ENCODE measurements around the gene DES. TPM values are rescaled to one million over a fixed set of nuclear protein-coding genes. Genes with fewer than 3 reads are reported as not detected.

The DES gene
- total and polyA plus RNA-seq, 8 donors = 0.75 to 101 (median 3.6) TPM

DNA sequence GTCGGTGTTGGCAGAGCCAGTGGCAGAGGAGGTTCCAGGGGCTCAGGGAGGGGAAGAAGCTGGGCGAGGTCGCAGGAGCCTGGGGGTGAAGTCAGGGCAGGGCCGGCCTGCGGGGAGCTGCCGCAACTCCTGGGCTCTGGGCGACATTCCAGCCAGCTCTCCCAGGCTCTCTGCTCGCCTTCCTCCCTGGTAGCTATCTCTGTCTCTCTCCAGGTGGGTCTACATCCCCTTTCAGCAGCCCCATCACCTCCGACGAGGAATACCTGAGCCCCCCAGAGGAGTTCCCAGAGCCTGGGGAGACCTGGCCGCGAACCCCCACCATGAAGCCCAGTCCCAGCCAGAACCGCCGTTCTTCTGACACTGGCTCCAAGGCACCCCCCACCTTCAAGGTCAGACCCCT, 43.5 kb downstream of the DES start:
- DNase-seq = peak in 1 of 6 donors; percentile 56
- H3K27ac ChIP-seq = no peak overlapping the region

GRCh38 chr2:219462349-219462748, 44.2 kb downstream of the DES start:
- no peak for FAIRE-seq
- no peak overlapping the region for H3K27ac ChIP-seq
- DNase-seq = peak in 1 of 6 donors; percentile 31
- WGBS, 2 donors = 81 to 98% methylated on average over 9 of the region's 9 CpGs
- no peak for ATAC-seq
- no peak overlapping the region for H3K4me3 ChIP-seq
- no peaks in the 10 kb centered on the region for H3K9me3 ChIP-seq
- intact Hi-C loops (cut with DNase I) = loop anchor here in 1 of 3 donors (10.0 kb wide), 1 partner anchor 72 kb away; no protein-coding TSS in a partner anchor
- no peaks in the 10 kb centered on the region for H3K36me3 ChIP-seq
- H3K27me3 ChIP-seq = no peaks in the 10 kb centered on the region
- TF ChIP-seq, protein P1, sequence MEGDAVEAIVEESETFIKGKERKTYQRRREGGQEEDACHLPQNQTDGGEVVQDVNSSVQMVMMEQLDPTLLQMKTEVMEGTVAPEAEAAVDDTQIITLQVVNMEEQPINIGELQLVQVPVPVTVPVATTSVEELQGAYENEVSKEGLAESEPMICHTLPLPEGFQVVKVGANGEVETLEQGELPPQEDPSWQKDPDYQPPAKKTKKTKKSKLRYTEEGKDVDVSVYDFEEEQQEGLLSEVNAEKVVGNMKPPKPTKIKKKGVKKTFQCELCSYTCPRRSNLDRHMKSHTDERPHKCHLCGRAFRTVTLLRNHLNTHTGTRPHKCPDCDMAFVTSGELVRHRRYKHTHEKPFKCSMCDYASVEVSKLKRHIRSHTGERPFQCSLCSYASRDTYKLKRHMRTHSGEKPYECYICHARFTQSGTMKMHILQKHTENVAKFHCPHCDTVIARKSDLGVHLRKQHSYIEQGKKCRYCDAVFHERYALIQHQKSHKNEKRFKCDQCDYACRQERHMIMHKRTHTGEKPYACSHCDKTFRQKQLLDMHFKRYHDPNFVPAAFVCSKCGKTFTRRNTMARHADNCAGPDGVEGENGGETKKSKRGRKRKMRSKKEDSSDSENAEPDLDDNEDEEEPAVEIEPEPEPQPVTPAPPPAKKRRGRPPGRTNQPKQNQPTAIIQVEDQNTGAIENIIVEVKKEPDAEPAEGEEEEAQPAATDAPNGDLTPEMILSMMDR (IDR thresholded peaks at IDR 0.05) = no peak
- H3K4me1 ChIP-seq = no peaks in the 10 kb centered on the region

More for the DNA sequence above, 43.5 kb downstream of the DES start:
- Histone ChIP-seq H3K27me3 (no peaks in the 10 kb centered on the region), H3K4me1 (no peaks in the 10 kb centered on the region), H3K36me3 (no peaks in the 10 kb centered on the region), H3K9me3 (no peaks in the 10 kb centered on the region), H3K4me3 (no peak overlapping the region)
- no peak for FAIRE-seq
- ATAC-seq = no peak
- 85 to 90% methylated on average over 14 of the region's 14 CpGs for WGBS, 2 donors
- intact Hi-C loops (cut with DNase I) = loop anchor here in 1 of 3 donors (10.0 kb wide), 1 partner anchor 73 kb away; no protein-coding TSS in a partner anchor
- TF ChIP-seq, protein P1 (IDR thresholded peaks at IDR 0.05) = no peak

DNA sequence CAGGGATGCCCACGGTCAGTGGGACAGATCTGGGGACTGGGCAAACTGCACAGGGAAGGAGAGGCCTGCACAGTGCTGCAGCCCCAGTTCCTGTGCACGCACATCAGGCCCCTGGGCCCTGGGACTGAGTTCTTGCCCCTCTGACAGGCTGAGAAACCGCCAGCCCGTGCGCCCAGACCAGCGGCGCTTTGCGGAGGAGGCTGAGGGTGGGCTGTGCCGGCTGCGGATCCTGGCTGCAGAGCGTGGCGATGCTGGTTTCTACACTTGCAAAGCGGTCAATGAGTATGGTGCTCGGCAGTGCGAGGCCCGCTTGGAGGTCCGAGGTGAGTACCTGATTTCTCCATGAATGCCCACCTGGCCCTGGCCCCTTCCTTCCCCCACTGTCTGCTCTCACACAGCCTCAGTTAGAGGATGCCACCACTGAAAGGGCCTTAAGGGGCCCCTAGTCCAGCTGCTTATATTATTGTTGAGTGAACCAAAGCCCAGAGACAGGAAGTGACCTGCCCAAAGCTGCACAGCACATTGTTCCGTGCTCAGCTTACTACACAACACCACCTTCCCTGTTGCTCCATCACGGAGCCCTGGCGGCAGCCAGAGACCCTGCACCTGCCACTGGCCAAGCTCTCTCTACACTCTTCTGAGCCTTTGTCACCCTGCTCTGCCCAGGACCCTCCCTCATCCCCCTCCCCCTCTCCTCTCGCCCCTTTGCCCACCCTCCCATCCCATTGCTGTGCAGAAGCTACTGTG, 46.3 kb downstream of the DES start:
- no peaks in the 10 kb centered on the region for H3K9me3 ChIP-seq
- no peak for FAIRE-seq
- no peaks in the 10 kb centered on the region for H3K4me1 ChIP-seq
- H3K27ac ChIP-seq = no peak overlapping the region
- peak in 1 of 6 donors; percentile 60 for DNase-seq
- intact Hi-C loops (cut with DNase I) = loop anchor here in 2 of 3 donors (5.0 to 10.0 kb wide), 2 partner anchors 68 to 70 kb away; no protein-coding TSS in a partner anchor
- no peak for ATAC-seq
- TF ChIP-seq, protein P1 (IDR thresholded peaks at IDR 0.05) = no peak
- 86 to 90% methylated on average over 20 to 21 of the region's 21 CpGs for WGBS, 2 donors
- no peaks in the 10 kb centered on the region for H3K27me3 ChIP-seq
- no peaks in the 10 kb centered on the region for H3K36me3 ChIP-seq
- H3K4me3 ChIP-seq = no peak overlapping the region

- Histone ChIP-seq H3K4me3 (no peak overlapping the region), H3K36me3 (no peaks in the 10 kb centered on the region), H3K4me1 (no peaks in the 10 kb centered on the region), H3K27ac (no peak overlapping the region), H3K27me3 (no peaks in the 10 kb centered on the region), H3K9me3 (no peaks in the 10 kb centered on the region)
- 89 to 90% methylated on average over 43 to 47 of the region's 47 CpGs for WGBS, 2 donors
- DNase-seq (peak in 1 of 6 donors; percentile 64), ATAC-seq (no peak), FAIRE-seq (no peak)
- intact Hi-C loops (cut with DNase I) = loop anchor here in 2 of 3 donors (5.0 to 10.0 kb wide), 2 partner anchors 66 to 69 kb away; no protein-coding TSS in a partner anchor
- TF ChIP-seq, protein P1 (IDR thresholded peaks at IDR 0.05) = no peak
Measured at GRCh38 chr2:219465659-219466561, 47.7 kb downstream of the DES start.

Measured in pancreas (tissue), 10 donors.